Testis (tissue), 3 donors: ENCODE data around the gene ULBP2. TPM values are rescaled to one million over a fixed set of nuclear protein-coding genes. Genes with fewer than 3 reads are reported as not detected.
"Not testable (repeated sequence)": the region's sequence is repeated elsewhere in the genome, so short reads cannot be mapped to it uniquely, and the experiment has no call there.

Experiments used
- DNase-seq: peaks from one replicate; pipeline ENCODE4 v3.0.0-alpha.2; 2019
- H3K27ac ChIP-seq, 2 donors: fragments of 200-600 bp; sonication (generic); one replicate each; pipeline ENCODE4 v1.5.1; 2019
- H3K27me3 ChIP-seq: fragments of 200-600 bp; sonication (generic); one replicate; pipeline ENCODE4 v1.5.1; 2019
- H3K36me3 ChIP-seq: fragments of 200-600 bp; sonication (generic); one replicate; pipeline ENCODE4 v1.5.1; 2017; ENCODE audit warnings: low read depth; ENCODE audit errors: missing control alignments
- H3K4me1 ChIP-seq: fragments of 200-600 bp; sonication (generic); one replicate; pipeline ENCODE4 v1.5.1; 2019
- H3K4me3 ChIP-seq, 2 donors: fragments of 200-600 bp; sonication (generic); one replicate each; pipeline ENCODE4 v1.5.1; 2017 to 2019
- H3K9me3 ChIP-seq: fragments of 200-600 bp; sonication (generic); one replicate; pipeline ENCODE4 v1.5.1; 2017
- POLR2A ChIP-seq: fragments of 450-650 bp; IDR thresholded peaks from one replicate; pipeline ENCODE4 v1.6.1; 2017; ENCODE audit warnings: antibody characterized with exemption, mild to moderate bottlenecking, moderate library complexity
- WGBS, 2 donors: methylation state at CpG; one replicate each; pipeline ENCODE4 v1.1.5; 2018; 5-methylcytosine and 5-hydroxymethylcytosine counted together
- intact Hi-C: fragments of 100-400 bp; cut with DNase I; formaldehyde crosslinking; loops from one replicate; pipeline ENCODE4 v1.15.1; 2023; ENCODE audit warnings: low total_unique reads
- polyA plus RNA-seq: library from polyadenylated mRNA; stranded (reverse); fragments of 350-450 nt; fragmentation: Illumina TruSeq; extraction: RNeasy Lipid Tissue Mini Kit (QIAGEN cat#74804); gene quantifications from one replicate; pipeline ENCODE4 v1.2.3, GENCODE V29; 2014; ENCODE audit warnings: low read depth, low replicate concordance; ENCODE audit not compliant: insufficient read depth
- total RNA-seq, 2 donors: library from RNA; depleted of rRNA; stranded (reverse); fragments of >200 nt; gene quantifications; one replicate each; pipeline ENCODE4 v1.2.3, GENCODE V29; 2016
- TF ChIP-seq, protein P1 (sequence below), 3 experiments: fragments of 450-650 bp in 2 of 3; fragments of 200-600 bp in 1 of 3; sonication (generic) in 1 of 3; IDR thresholded peaks; one replicate each; pipeline ENCODE4 v1.5.1; 2016 to 2019; ENCODE audit warnings: antibody characterized with exemption in 3 of 3, mild to moderate bottlenecking in 2 of 3, moderate library complexity in 1 of 3

Gene ULBP2
- total and polyA plus RNA-seq, 3 donors from 2014 or later = 1.5 to 2.0 (median 1.9) TPM

DNA sequence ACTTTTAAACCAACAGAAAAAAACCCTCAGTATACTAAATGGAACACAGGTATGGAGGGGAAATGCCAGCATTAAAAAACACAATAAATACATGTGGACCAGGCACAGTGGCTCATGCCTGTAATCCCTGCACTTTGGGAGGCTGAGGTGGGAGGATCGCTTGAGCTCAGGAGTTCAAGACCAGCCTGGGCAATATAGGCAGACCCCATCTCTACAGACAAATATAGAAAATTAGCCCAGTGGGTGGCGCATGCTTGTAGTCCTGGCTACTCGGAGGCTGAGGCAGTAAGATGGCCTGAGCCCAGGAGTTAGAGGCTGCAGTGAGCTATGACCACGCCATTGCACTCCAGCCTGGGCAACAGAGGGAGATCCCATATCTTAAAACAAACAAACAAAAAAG lies 18.0 kb downstream of the ULBP2 start:
- intact Hi-C loops = not testable (repeated sequence)

DNA sequence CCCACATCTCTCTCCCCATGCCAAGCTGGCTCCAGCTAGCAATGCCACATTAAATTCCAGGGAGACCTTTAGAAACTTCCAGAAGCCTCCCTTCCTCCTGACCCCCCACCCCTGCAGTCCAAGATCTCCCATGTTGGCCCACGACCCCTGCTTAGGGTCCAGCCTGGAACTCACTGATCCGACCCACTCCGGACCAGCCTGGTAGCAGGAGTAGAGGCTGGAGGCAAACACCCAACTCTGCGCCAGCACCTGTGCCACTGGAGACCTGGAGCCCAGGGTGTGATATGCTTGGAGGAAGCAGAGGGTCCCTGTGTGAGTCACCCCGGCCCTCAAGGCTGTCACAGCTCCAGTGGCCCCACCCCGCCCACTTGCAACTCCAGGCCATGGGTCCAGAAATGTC lies 18.7 kb downstream of the ULBP2 start:
- Histone ChIP-seq H3K36me3 (no peaks in the 10 kb centered on the region), H3K27me3 (peaks cover 3% of the 10 kb centered on the region), H3K4me3 (no peak overlapping the region), H3K4me1 (peaks cover 11% of the 10 kb centered on the region), H3K27ac (no peak overlapping the region), H3K9me3 (no peaks in the 10 kb centered on the region)
- DNase-seq = no peak
- no peak for TF ChIP-seq POLR2A
- TF ChIP-seq, protein P1, sequence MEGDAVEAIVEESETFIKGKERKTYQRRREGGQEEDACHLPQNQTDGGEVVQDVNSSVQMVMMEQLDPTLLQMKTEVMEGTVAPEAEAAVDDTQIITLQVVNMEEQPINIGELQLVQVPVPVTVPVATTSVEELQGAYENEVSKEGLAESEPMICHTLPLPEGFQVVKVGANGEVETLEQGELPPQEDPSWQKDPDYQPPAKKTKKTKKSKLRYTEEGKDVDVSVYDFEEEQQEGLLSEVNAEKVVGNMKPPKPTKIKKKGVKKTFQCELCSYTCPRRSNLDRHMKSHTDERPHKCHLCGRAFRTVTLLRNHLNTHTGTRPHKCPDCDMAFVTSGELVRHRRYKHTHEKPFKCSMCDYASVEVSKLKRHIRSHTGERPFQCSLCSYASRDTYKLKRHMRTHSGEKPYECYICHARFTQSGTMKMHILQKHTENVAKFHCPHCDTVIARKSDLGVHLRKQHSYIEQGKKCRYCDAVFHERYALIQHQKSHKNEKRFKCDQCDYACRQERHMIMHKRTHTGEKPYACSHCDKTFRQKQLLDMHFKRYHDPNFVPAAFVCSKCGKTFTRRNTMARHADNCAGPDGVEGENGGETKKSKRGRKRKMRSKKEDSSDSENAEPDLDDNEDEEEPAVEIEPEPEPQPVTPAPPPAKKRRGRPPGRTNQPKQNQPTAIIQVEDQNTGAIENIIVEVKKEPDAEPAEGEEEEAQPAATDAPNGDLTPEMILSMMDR (IDR thresholded peaks at IDR 0.05) = no peak
- intact Hi-C loops = no loop called here
- WGBS, 2 donors = 80 to 81% methylated on average over 6 of the region's 6 CpGs

More for the DNA sequence above, 18.0 kb downstream of the ULBP2 start:
- not testable (repeated sequence) for H3K9me3 ChIP-seq, H3K4me3 ChIP-seq, H3K27ac ChIP-seq, H3K27me3 ChIP-seq, H3K36me3 ChIP-seq, DNase-seq, H3K4me1 ChIP-seq
- 71 to 73% methylated on average over 4 of the region's 4 CpGs for WGBS, 2 donors

DNA sequence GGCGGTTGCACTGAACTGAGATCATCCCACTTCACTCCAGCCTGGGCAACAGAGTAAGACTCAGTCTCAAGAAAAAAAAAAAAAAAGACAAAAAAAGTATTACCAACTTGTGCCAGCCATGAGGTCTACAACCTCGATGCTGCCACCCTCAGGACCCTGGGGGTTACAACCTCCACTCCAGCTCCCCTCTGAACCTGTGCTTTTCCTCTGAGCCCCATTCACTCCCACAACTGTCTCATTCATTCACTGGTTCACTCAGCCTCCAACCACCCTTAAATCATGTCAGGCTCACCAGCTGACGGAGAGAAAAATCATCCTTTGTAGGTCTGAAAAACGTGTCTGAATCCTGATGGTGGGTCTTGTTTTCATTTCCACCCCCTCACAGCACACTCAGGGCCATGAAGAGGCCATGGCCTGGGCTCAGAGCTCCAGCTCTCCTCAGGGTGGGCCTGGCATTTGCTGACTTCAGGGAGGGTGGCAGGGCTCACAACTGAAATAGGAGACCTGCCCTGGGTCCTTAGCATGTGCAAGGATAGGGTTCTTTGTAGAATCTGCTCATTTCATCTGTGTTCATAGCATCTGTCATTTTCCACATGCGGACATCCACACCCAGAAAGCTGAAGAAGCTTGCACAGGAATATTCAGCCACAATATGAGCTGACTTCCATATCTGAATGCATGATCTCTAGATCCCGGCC lies 20.1 kb downstream of the ULBP2 start:
- TF ChIP-seq POLR2A = no peak
- TF ChIP-seq, protein P1 (IDR thresholded peaks at IDR 0.05) = no peak
- Histone ChIP-seq H3K4me1 (peaks cover 11% of the 10 kb centered on the region), H3K27ac (no peak overlapping the region), H3K9me3 (no peaks in the 10 kb centered on the region), H3K4me3 (no peak overlapping the region), H3K27me3 (peaks cover 3% of the 10 kb centered on the region), H3K36me3 (no peaks in the 10 kb centered on the region)
- DNase-seq = no peak
- intact Hi-C loops = no loop called here
- WGBS, 2 donors = 69 to 70% methylated on average over 6 of the region's 6 CpGs

DNA sequence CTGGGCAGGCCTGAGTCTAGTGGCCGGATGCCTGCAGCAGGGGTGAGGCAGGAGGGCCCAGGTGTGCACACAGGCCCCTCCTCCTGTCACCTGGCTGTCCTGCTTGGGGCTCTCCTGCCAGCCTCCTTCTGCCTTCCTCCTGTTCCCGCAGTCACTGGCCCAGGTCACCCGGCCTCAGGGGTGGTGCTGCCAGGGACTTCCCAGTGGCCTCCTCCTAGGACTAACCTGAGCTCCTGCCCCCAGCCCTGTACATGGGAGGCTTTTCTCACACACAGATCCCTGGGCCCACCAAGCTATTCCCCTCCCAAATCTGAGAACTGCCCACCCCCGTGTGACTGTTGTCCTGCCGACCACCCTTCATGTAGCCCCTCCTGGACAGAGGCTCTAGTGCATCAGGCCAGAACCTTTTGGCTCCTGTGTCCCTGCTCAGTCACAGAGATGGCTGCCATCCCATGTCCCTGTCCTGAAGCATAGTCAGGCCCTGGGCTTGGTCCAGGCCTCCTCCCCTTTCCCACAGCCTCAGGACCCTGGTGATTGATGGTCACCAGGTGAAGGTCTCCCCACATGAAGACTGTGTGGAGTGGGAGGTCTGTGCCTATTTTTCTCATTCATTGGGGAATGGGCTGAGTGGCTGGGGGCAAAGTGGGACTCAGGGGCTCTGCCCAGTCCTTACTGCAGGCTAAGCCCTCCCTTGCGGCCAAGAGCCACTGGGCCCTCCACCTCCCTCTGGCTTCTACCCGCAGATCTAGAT lies 20.8 kb downstream of the ULBP2 start:
- TF ChIP-seq, protein P1 (IDR thresholded peaks at IDR 0.05) = no peak
- no peak for TF ChIP-seq POLR2A
- Histone ChIP-seq H3K27ac (no peak overlapping the region), H3K4me1 (peaks cover 11% of the 10 kb centered on the region), H3K27me3 (peaks cover 3% of the 10 kb centered on the region), H3K4me3 (no peak overlapping the region), H3K36me3 (no peaks in the 10 kb centered on the region), H3K9me3 (no peaks in the 10 kb centered on the region)
- DNase-seq = no peak
- WGBS, 2 donors = 60 to 72% methylated on average over 2 to 7 of the region's 7 CpGs
- intact Hi-C loops = no loop called here

DNA sequence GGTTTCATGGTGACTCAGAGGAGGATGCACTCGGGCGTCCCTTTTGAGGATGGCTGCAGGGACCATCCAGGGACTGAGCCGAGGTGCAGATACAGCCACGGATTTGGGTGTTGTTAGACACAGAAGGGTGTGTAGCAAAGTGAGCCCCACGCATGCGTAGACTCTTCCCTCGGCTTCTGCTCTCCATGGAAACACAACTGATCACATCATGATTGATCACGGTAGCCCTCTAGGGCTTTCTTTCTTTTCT lies 21.3 kb downstream of the ULBP2 start:
- TF ChIP-seq, protein P1 (IDR thresholded peaks at IDR 0.05) = no peak
- TF ChIP-seq POLR2A = no peak
- WGBS, 2 donors = 33 to 41% methylated on average over 8 of the region's 8 CpGs
- Histone ChIP-seq H3K36me3 (no peaks in the 10 kb centered on the region), H3K27me3 (peaks cover 3% of the 10 kb centered on the region), H3K27ac (peak overlapping the region in 1 of 2 donors; percentile 16), H3K4me3 (peak overlapping the region in 1 of 2 donors; percentile 62), H3K9me3 (no peaks in the 10 kb centered on the region), H3K4me1 (peaks cover 11% of the 10 kb centered on the region)
- intact Hi-C loops = no loop called here
- peak; percentile 69 for DNase-seq
